Measurements from ENCODE around the gene DDRGK1.

DDRGK1 gene

DNA sequence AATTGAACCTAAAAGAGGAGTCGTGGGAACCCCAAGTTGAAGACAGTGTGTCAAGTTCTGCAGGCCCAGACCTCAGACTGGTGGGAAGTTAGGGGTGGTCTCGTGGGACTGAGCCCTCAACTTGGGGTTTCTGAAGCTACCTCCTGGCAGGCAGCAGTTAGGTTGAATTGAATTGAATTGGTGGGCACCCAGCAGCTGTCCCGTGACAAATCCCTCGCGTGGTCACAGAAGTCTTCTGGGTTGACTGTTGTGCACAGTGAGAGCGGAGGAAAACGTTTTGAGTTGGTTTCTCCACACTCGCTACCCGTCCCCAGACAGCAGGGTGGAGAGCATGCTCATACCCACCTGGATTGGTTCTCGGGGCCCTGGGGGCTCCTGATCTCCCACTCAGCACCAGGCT lies 21.6 kb upstream of the DDRGK1 start:
- Histone ChIP-seq H3K36me3 (replicated peaks; ENCODE audit: insufficient read depth, low read length) (no peaks in the 10 kb centered on the region), H3K79me2 (ENCODE audit: low read length) (no peaks in the 10 kb centered on the region), H3K9ac (ENCODE audit: low read length) (no peak overlapping the region), H3K9me2 (replicated peaks; ENCODE audit: insufficient read depth, low read length) (no peaks in the 10 kb centered on the region), H3F3A (ENCODE audit: insufficient read depth, low read length) (no peaks in the 10 kb centered on the region), H4K20me1 (ENCODE audit: insufficient read depth, low read length) (no peaks in the 10 kb centered on the region), H3K9me3 (replicated peaks; ENCODE audit: insufficient read depth, low read length) (no peaks in the 10 kb centered on the region), H3K27me3 (replicated peaks; ENCODE audit: insufficient read depth, low read length) (no peaks in the 10 kb centered on the region), H3K27ac (ENCODE audit: low read length) (no peak overlapping the region), H2AFZ (ENCODE audit: low read length) (no peak overlapping the region), H3K4me3 (ENCODE audit: low read length) (no peak overlapping the region), H3K4me1 (ENCODE audit: low read length) (no peaks in the 10 kb centered on the region), H3K4me2 (ENCODE audit: low read depth, low read length) (no peak overlapping the region)
- TF ChIP-seq EZH2 (optimal IDR thresholded peaks at IDR 0.05; ENCODE audit: low read depth, low read length) (no peak), EZH2phosphoT487 (IDR thresholded peaks at IDR 0.05; ENCODE audit: low read length) (no peak)
- TF ChIP-seq, protein P1, sequence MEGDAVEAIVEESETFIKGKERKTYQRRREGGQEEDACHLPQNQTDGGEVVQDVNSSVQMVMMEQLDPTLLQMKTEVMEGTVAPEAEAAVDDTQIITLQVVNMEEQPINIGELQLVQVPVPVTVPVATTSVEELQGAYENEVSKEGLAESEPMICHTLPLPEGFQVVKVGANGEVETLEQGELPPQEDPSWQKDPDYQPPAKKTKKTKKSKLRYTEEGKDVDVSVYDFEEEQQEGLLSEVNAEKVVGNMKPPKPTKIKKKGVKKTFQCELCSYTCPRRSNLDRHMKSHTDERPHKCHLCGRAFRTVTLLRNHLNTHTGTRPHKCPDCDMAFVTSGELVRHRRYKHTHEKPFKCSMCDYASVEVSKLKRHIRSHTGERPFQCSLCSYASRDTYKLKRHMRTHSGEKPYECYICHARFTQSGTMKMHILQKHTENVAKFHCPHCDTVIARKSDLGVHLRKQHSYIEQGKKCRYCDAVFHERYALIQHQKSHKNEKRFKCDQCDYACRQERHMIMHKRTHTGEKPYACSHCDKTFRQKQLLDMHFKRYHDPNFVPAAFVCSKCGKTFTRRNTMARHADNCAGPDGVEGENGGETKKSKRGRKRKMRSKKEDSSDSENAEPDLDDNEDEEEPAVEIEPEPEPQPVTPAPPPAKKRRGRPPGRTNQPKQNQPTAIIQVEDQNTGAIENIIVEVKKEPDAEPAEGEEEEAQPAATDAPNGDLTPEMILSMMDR (IDR thresholded peaks at IDR 0.05; ENCODE audit: low read length) = no peak
- DNase-seq = no peak

DNA sequence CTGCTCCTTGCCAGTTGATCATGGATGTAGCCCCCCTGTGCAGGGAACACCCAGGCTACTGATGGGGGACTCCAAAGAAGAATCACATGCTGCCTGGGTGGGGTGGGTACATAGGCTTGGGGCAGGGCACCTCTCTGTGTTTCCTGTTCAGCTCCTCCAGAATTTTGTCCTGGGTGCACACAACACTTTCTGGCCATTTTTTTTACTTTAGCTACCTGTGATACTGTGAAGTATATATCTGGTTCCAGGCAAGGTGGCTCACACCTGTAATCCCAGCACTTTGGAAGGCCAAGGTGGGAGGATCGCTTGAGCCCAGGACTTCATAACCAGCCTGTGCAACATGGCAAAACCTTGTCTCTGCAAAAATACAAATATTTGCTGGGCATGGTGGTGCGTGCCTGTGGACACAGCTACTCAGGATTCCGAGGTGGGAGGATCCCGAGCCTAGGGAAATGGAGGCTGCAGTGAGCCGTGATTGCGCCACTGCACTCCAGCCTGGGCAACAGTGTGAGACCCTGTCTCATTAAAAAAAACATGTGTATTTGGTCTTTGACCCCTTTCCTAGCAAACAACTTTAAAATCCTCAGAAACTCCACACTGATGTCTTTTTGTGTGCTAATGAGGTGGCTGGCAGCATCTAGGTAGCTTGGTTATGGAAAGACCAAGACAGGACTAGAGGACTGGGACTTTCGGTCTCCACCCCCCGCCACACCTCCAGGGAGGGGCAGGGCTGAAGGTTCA lies 20.4 kb upstream of the DDRGK1 start:
- no peak for DNase-seq
- no peak overlapping the region for H3K27ac ChIP-seq (ENCODE audit: low read length)
- no peaks in the 10 kb centered on the region for H3K4me1 ChIP-seq (ENCODE audit: low read length)
- no peak overlapping the region for H3K4me3 ChIP-seq (ENCODE audit: low read length)
- H3K4me2 ChIP-seq (ENCODE audit: low read depth, low read length) = no peak overlapping the region
- no peaks in the 10 kb centered on the region for H4K20me1 ChIP-seq (ENCODE audit: insufficient read depth, low read length)
- H3K79me2 ChIP-seq (ENCODE audit: low read length) = no peaks in the 10 kb centered on the region
- H3K36me3 ChIP-seq (replicated peaks; ENCODE audit: insufficient read depth, low read length) = no peaks in the 10 kb centered on the region
- no peak overlapping the region for H2AFZ ChIP-seq (ENCODE audit: low read length)
- H3K9ac ChIP-seq (ENCODE audit: low read length) = no peak overlapping the region
- no peaks in the 10 kb centered on the region for H3K9me3 ChIP-seq (replicated peaks; ENCODE audit: insufficient read depth, low read length)
- TF ChIP-seq, protein P1 (IDR thresholded peaks at IDR 0.05; ENCODE audit: low read length) = no peak
- TF ChIP-seq EZH2phosphoT487 (IDR thresholded peaks at IDR 0.05; ENCODE audit: low read length) (no peak), EZH2 (optimal IDR thresholded peaks at IDR 0.05; ENCODE audit: low read depth, low read length) (no peak)
- no peaks in the 10 kb centered on the region for H3K27me3 ChIP-seq (replicated peaks; ENCODE audit: insufficient read depth, low read length)
- H3F3A ChIP-seq (ENCODE audit: insufficient read depth, low read length) = no peaks in the 10 kb centered on the region
- no peaks in the 10 kb centered on the region for H3K9me2 ChIP-seq (replicated peaks; ENCODE audit: insufficient read depth, low read length)

DNA sequence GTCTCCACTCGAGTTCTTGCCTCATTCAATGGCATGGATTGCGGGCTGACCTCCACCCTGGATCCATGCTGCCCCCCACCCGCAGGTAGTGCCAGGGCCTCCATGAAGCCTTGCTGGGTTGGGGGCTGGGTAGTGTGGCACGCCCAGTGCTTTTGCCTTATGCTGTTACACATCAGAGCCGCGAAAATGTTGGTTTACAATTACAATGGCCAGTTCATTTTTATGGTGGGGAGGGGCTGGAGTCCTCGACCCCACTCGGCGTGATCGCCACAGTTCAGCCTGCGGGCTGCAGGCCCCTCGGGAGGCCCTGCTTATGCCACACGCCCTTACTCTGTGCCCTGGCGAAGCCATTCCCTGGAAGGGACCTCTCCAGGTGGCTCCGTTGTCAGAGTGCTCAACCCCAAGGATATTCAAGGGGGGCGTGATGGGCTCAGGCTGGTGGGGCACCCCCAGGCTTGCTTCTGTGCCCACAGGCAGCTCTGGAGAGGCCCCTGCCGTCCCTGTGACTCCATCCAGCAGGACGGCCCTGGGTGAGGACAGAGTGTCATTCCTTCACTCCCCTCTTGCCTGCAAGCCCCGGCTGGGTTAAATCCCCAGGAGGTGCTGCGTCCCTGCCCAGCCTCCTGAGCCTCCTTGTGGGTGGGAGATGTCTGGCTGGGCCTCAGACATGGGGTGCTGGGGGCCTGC lies 19.7 kb upstream of the DDRGK1 start:
- no peaks in the 10 kb centered on the region for H3K4me1 ChIP-seq (ENCODE audit: low read length)
- DNase-seq = no peak
- H3K4me3 ChIP-seq (ENCODE audit: low read length) = no peak overlapping the region
- H3K9ac ChIP-seq (ENCODE audit: low read length) = no peak overlapping the region
- no peaks in the 10 kb centered on the region for H3K36me3 ChIP-seq (replicated peaks; ENCODE audit: insufficient read depth, low read length)
- no peaks in the 10 kb centered on the region for H3K79me2 ChIP-seq (ENCODE audit: low read length)
- H3K27me3 ChIP-seq (replicated peaks; ENCODE audit: insufficient read depth, low read length) = no peaks in the 10 kb centered on the region
- no peak overlapping the region for H2AFZ ChIP-seq (ENCODE audit: low read length)
- H3K9me2 ChIP-seq (replicated peaks; ENCODE audit: insufficient read depth, low read length) = no peaks in the 10 kb centered on the region
- H3K9me3 ChIP-seq (replicated peaks; ENCODE audit: insufficient read depth, low read length) = no peaks in the 10 kb centered on the region
- H4K20me1 ChIP-seq (ENCODE audit: insufficient read depth, low read length) = no peaks in the 10 kb centered on the region
- H3K4me2 ChIP-seq (ENCODE audit: low read depth, low read length) = no peak overlapping the region
- H3F3A ChIP-seq (ENCODE audit: insufficient read depth, low read length) = no peaks in the 10 kb centered on the region
- H3K27ac ChIP-seq (ENCODE audit: low read length) = no peak overlapping the region
- TF ChIP-seq, protein P1 (IDR thresholded peaks at IDR 0.05; ENCODE audit: low read length) = no peak
- TF ChIP-seq EZH2phosphoT487 (IDR thresholded peaks at IDR 0.05; ENCODE audit: low read length) (no peak), EZH2 (optimal IDR thresholded peaks at IDR 0.05; ENCODE audit: low read depth, low read length) (no peak)

Data from MM.1S (cell line).